Adrenal gland (tissue), 5 donors: ENCODE data around the gene SLC24A4.

ENCODE experiments used
- POLR2A ChIP-seq, 2 donors: fragments of 450-650 bp; IDR thresholded peaks; one replicate each; pipeline ENCODE4 v1.6.1; 2017; ENCODE audit warnings: antibody characterized with exemption in 2 of 2, mild to moderate bottlenecking in 2 of 2, moderate library complexity in 1 of 2
- TF ChIP-seq, protein P1 (sequence below), 6 experiments: fragments of 450-650 bp in 4 of 6; fragments of 200-600 bp in 2 of 6; sonication (generic) in 1 of 6; IDR thresholded peaks; 1 replicate in 5 of 6; 2 replicates in 1 of 6; pipeline versions ENCODE4 v1.5.1 to v1.8.0; 2016 to 2021; ENCODE audit warnings: antibody characterized with exemption in 6 of 6, mild to moderate bottlenecking in 2 of 6, moderate library complexity in 1 of 6
- donor health status: DM: no; HTN: no; CAD: no.

DNA sequence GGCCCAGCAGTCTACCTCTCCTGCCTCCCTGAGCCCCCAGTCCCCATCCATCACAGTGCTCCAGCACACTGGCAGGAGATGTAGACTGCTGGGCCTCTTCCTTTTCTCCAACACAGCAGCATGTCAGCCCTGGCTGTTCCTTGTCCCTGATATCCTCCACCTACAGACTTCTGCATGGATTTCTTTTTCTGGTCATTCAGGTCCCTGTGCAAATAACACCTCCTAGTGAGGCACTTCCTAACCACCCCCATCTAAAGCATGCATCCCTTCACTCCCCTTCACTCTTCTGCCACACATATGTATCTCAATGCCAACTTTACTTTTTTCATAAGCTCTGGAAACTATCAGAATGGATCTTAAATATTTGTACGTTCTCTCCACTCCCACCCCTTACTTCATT is 81.5 kb downstream of the SLC24A4 start:
- TF ChIP-seq POLR2A (IDR thresholded peaks at IDR 0.05) = no peak
- TF ChIP-seq, protein P1, sequence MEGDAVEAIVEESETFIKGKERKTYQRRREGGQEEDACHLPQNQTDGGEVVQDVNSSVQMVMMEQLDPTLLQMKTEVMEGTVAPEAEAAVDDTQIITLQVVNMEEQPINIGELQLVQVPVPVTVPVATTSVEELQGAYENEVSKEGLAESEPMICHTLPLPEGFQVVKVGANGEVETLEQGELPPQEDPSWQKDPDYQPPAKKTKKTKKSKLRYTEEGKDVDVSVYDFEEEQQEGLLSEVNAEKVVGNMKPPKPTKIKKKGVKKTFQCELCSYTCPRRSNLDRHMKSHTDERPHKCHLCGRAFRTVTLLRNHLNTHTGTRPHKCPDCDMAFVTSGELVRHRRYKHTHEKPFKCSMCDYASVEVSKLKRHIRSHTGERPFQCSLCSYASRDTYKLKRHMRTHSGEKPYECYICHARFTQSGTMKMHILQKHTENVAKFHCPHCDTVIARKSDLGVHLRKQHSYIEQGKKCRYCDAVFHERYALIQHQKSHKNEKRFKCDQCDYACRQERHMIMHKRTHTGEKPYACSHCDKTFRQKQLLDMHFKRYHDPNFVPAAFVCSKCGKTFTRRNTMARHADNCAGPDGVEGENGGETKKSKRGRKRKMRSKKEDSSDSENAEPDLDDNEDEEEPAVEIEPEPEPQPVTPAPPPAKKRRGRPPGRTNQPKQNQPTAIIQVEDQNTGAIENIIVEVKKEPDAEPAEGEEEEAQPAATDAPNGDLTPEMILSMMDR (IDR thresholded peaks at IDR 0.05) = no peak
